Stimulated activated CD4-positive, alpha-beta T cell treated with anti-CD3 and anti-CD28 coated beads, TNF-alpha, amount 100 ng/mL, for 4 hours (primary cell): ENCODE measurements around the gene ZP1.

ENCODE experiments used
- DNase-seq, 3 experiments: peaks; one replicate each; pipeline ENCODE4 v3.0.0-alpha.2; 2020; ENCODE audit warnings: low read depth in 3 of 3

Gene ZP1

GRCh38 chr11:60924110-60924905 lies 57.0 kb downstream of the ZP1 start, which contains the start of gene TMEM132A:
TSS of gene TMEM132A (plus strand) at chr11:60924460. CDS start at chr11:60924634, 174 bp downstream.
- DNase-seq, result no peak
